Loucy (cell line): ENCODE measurements around the gene IFI30.
A peak's percentile ranks its signal among the peaks of the same experiment; 100 is the strongest.

Experiments used
- H2AFZ ChIP-seq: fragments of 200-600 bp; sonication (generic); 2 replicates; pipeline ENCODE4 v1.6.0; 2016; ENCODE audit warnings: antibody characterized with exemption, mild to moderate bottlenecking, low read length, moderate library complexity
- H3F3A ChIP-seq: fragments of 200-600 bp; 2 replicates; pipeline ENCODE4 v1.6.0; 2016; ENCODE audit warnings: antibody characterized with exemption, low read depth, mild to moderate bottlenecking
- H3K27me3 ChIP-seq: fragments of 200-600 bp; sonication (generic); 2 replicates; pipeline ENCODE4 v1.6.1; 2014; ENCODE audit warnings: low read length, mild to moderate bottlenecking; ENCODE audit not compliant: insufficient read depth, poor library complexity, severe bottlenecking
- H3K36me3 ChIP-seq: fragments of 200-600 bp; sonication (generic); 2 replicates; pipeline ENCODE4 v1.6.1; 2016; ENCODE audit warnings: low read length; ENCODE audit not compliant: insufficient read depth
- H3K4me1 ChIP-seq: fragments of 200-600 bp; sonication (generic); 2 replicates; pipeline ENCODE4 v1.5.1; 2014; ENCODE audit warnings: low read length, mild to moderate bottlenecking; ENCODE audit not compliant: insufficient read depth, poor library complexity, severe bottlenecking
- H3K4me2 ChIP-seq: fragments of 200-600 bp; sonication (generic); 2 replicates; pipeline ENCODE4 v1.6.0; 2014; ENCODE audit warnings: antibody characterized with exemption, low read length, low read depth, mild to moderate bottlenecking; ENCODE audit not compliant: poor library complexity, severe bottlenecking
- H3K4me3 ChIP-seq: fragments of 200-600 bp; sonication (generic); 2 replicates; pipeline ENCODE4 v1.5.1; 2014; ENCODE audit warnings: low read length, mild to moderate bottlenecking, mixed read lengths; ENCODE audit not compliant: poor library complexity, severe bottlenecking
- H3K79me2 ChIP-seq: fragments of 200-600 bp; sonication (generic); 2 replicates; pipeline ENCODE4 v1.6.1; 2014; ENCODE audit warnings: low read length; ENCODE audit not compliant: insufficient read depth
- H3K9ac ChIP-seq: fragments of 200-600 bp; sonication (generic); 2 replicates; pipeline ENCODE4 v1.6.0; 2014; ENCODE audit warnings: mild to moderate bottlenecking, low read depth, low read length, moderate library complexity; ENCODE audit not compliant: poor library complexity, severe bottlenecking
- H3K9me2 ChIP-seq: fragments of 200-600 bp; sonication (generic); replicated peaks from 2 replicates; pipeline ENCODE4 v1.6.1; 2016; ENCODE audit warnings: low read depth, low read length, mixed read lengths
- H3K9me3 ChIP-seq: fragments of 200-600 bp; sonication (generic); 2 replicates; pipeline ENCODE4 v1.6.1; 2014; ENCODE audit warnings: mild to moderate bottlenecking, antibody characterized with exemption, low read length, low read depth; ENCODE audit not compliant: insufficient read depth
- H4K20me1 ChIP-seq: fragments of 200-600 bp; sonication (generic); 2 replicates; pipeline ENCODE4 v1.6.0; 2014; ENCODE audit warnings: antibody characterized with exemption, low read length, mild to moderate bottlenecking; ENCODE audit not compliant: insufficient read depth, poor library complexity, severe bottlenecking
- CTCF ChIP-seq: fragments of 200-600 bp; sonication (generic); conservative IDR thresholded peaks from 2 replicates; pipeline ENCODE4 v1.5.1; 2014; ENCODE audit warnings: mild to moderate bottlenecking, antibody characterized with exemption, low read length
- EZH2phosphoT487 ChIP-seq: fragments of 200-600 bp; IDR thresholded peaks from 2 replicates; pipeline ENCODE4 v1.6.1; 2018; ENCODE audit warnings: antibody characterized with exemption, mild to moderate bottlenecking, moderate library complexity, borderline replicate concordance

Gene IFI30

GRCh38 chr19:18173054-18173571 is 500 bp upstream of the IFI30 start:
- Histone ChIP-seq H3K9me2 (no peaks in the 10 kb centered on the region), H3K9ac (no peak overlapping the region), H3K4me2 (peak overlapping the region; percentile 77), H3K9me3 (no peaks in the 10 kb centered on the region), H2AFZ (peak overlapping the region; percentile 88; the same call in 1 of the 2 replicates), H3K79me2 (no peaks in the 10 kb centered on the region), H3K4me1 (peaks cover 4% of the 10 kb centered on the region), H3F3A (no peaks in the 10 kb centered on the region), H3K36me3 (no peaks in the 10 kb centered on the region; the same call in 1 of the 2 replicates), H3K27me3 (no peaks in the 10 kb centered on the region), H4K20me1 (no peaks in the 10 kb centered on the region), H3K4me3 (peak overlapping the region; percentile 74)
- no peak for TF ChIP-seq EZH2phosphoT487
- TF ChIP-seq CTCF: no peak

GRCh38 chr19:18174983-18175382 is 1.4 kb downstream of the IFI30 start:
- H2AFZ ChIP-seq: no peak overlapping the region
- H3K9me2 ChIP-seq: no peaks in the 10 kb centered on the region
- H3K79me2 ChIP-seq: no peaks in the 10 kb centered on the region
- H3K9me3 ChIP-seq: no peaks in the 10 kb centered on the region
- no peaks in the 10 kb centered on the region for H3K27me3 ChIP-seq
- no peak for TF ChIP-seq CTCF
- no peak for TF ChIP-seq EZH2phosphoT487
- H4K20me1 ChIP-seq: no peaks in the 10 kb centered on the region
- peak overlapping the region; percentile 64 for H3K9ac ChIP-seq
- no peak overlapping the region for H3K4me2 ChIP-seq
- H3K36me3 ChIP-seq: no peaks in the 10 kb centered on the region
- peaks cover 4% of the 10 kb centered on the region for H3K4me1 ChIP-seq
- H3F3A ChIP-seq: no peaks in the 10 kb centered on the region
- peak overlapping the region; percentile 74 for H3K4me3 ChIP-seq

GRCh38 chr19:18176367-18177310 is 3.0 kb downstream of the IFI30 start:
- H2AFZ ChIP-seq: no peak overlapping the region
- no peak overlapping the region for H3K4me3 ChIP-seq
- H3K79me2 ChIP-seq: no peaks in the 10 kb centered on the region
- H4K20me1 ChIP-seq: no peaks in the 10 kb centered on the region
- H3K9ac ChIP-seq: no peak overlapping the region
- H3K36me3 ChIP-seq: no peaks in the 10 kb centered on the region
- TF ChIP-seq EZH2phosphoT487 (no peak), CTCF (no peak)
- H3K4me1 ChIP-seq: peaks cover 4% of the 10 kb centered on the region
- no peaks in the 10 kb centered on the region for H3K9me3 ChIP-seq
- H3K4me2 ChIP-seq: no peak overlapping the region
- H3K9me2 ChIP-seq: no peaks in the 10 kb centered on the region
- H3F3A ChIP-seq: no peaks in the 10 kb centered on the region
- no peaks in the 10 kb centered on the region for H3K27me3 ChIP-seq
